Measurements from ENCODE around the gene ATP2B1. TPM values are rescaled to one million over a fixed set of nuclear protein-coding genes. Genes with fewer than 3 reads are reported as not detected.

The ATP2B1 gene
- total and polyA plus RNA-seq, 2 of the 13 experiments (the other 11 are each of a cell fraction or from before 2014, with no cell fraction given): 12.1 to 60.2 TPM

- TF ChIP-seq FOXJ3 (CRISPR knock-in tag; IDR thresholded peaks at IDR 0.05; ENCODE audit: borderline replicate concordance): peak; percentile 61; the same call in 1 of the 2 replicates
- no peak for TF ChIP-seq ZNF850 (CRISPR knock-in tag; conservative IDR thresholded peaks at IDR 0.05)
- no peak for TF ChIP-seq IRF9 (CRISPR knock-in tag; IDR thresholded peaks at IDR 0.05; ENCODE audit: borderline replicate concordance)
- TF ChIP-seq ISL2 (CRISPR knock-in tag; IDR thresholded peaks at IDR 0.05): peak; percentile 74
- no peak for TF ChIP-seq ZBTB49 (CRISPR knock-in tag; IDR thresholded peaks at IDR 0.05; ENCODE audit: borderline replicate concordance)
- no peak for TF ChIP-seq ZNF619 (CRISPR knock-in tag; IDR thresholded peaks at IDR 0.05)
- peak; percentile 57 for TF ChIP-seq HNF4A (CRISPR knock-in tag; IDR thresholded peaks at IDR 0.05)
- TF ChIP-seq TAF15 (IDR thresholded peaks at IDR 0.05; ENCODE audit: low read depth, low read length, poor library complexity, severe bottlenecking): no peak
- no peak for TF ChIP-seq KLF13 (CRISPR knock-in tag; IDR thresholded peaks at IDR 0.05)
- 0 out of 2 replicates have a peak, but pooled peaks have one; percentile 22 for TF ChIP-seq RCOR2 (CRISPR knock-in tag; IDR thresholded peaks at IDR 0.05)
- peak in 1 of 2 experiments; percentile 62; a peak in 1 of 4 replicates for TF ChIP-seq NR2F1 (CRISPR knock-in tag; IDR thresholded peaks at IDR 0.05)
- TF ChIP-seq ZBTB7B (CRISPR knock-in tag; IDR thresholded peaks at IDR 0.05): 0 out of 2 replicates have a peak, but pooled peaks have one; percentile 35
- TF ChIP-seq NR2C2 (CRISPR knock-in tag; IDR thresholded peaks at IDR 0.05; ENCODE audit: borderline replicate concordance): peak; percentile 67
- 0 out of 2 replicates have a peak, but pooled peaks have one; percentile 45 for TF ChIP-seq PITX1 (CRISPR knock-in tag; IDR thresholded peaks at IDR 0.05)
- TF ChIP-seq NFE2L2 (IDR thresholded peaks at IDR 0.05; ENCODE audit: low read length): no peak
- no peak for TF ChIP-seq FOXP1 (IDR thresholded peaks at IDR 0.05)
- TF ChIP-seq FOXP1 (CRISPR knock-in tag; IDR thresholded peaks at IDR 0.05): 0 out of 2 replicates have a peak, but pooled peaks have one; percentile 19
- peak; percentile 23; the same call in 1 of the 2 replicates for TF ChIP-seq IRF2 (CRISPR knock-in tag; IDR thresholded peaks at IDR 0.05)
- peak; percentile 58 for TF ChIP-seq GATAD2A (CRISPR knock-in tag; IDR thresholded peaks at IDR 0.05)
- peak; percentile 45; the same call in 1 of the 2 replicates for TF ChIP-seq HOMEZ (CRISPR knock-in tag; IDR thresholded peaks at IDR 0.05; ENCODE audit: low read depth)
- no peak for TF ChIP-seq ATF4 (CRISPR knock-in tag; IDR thresholded peaks at IDR 0.05)
- TF ChIP-seq ZMYM4 (CRISPR knock-in tag; IDR thresholded peaks at IDR 0.05): peak; percentile 74; the same call in 1 of the 2 replicates
- peak; percentile 61 for TF ChIP-seq RXRB (CRISPR knock-in tag; IDR thresholded peaks at IDR 0.05; ENCODE audit: borderline replicate concordance)
- TF ChIP-seq PATZ1 (CRISPR knock-in tag; IDR thresholded peaks at IDR 0.05): no peak
- no peak for TF ChIP-seq ZNF572 (CRISPR knock-in tag; IDR thresholded peaks at IDR 0.05)
Measured at GRCh38 chr12:89645434-89645833, 63.2 kb downstream of the ATP2B1 start (continued).
